GM12801 (cell line): ENCODE results near the gene NFIX.

Source experiments
- CTCF ChIP-seq: IDR thresholded peaks from one replicate; pipeline ENCODE4 v1.5.1; 2011; ENCODE audit warnings: control low read depth; ENCODE audit not compliant: insufficient read length; ENCODE audit errors: extremely low read depth

The NFIX gene

DNA sequence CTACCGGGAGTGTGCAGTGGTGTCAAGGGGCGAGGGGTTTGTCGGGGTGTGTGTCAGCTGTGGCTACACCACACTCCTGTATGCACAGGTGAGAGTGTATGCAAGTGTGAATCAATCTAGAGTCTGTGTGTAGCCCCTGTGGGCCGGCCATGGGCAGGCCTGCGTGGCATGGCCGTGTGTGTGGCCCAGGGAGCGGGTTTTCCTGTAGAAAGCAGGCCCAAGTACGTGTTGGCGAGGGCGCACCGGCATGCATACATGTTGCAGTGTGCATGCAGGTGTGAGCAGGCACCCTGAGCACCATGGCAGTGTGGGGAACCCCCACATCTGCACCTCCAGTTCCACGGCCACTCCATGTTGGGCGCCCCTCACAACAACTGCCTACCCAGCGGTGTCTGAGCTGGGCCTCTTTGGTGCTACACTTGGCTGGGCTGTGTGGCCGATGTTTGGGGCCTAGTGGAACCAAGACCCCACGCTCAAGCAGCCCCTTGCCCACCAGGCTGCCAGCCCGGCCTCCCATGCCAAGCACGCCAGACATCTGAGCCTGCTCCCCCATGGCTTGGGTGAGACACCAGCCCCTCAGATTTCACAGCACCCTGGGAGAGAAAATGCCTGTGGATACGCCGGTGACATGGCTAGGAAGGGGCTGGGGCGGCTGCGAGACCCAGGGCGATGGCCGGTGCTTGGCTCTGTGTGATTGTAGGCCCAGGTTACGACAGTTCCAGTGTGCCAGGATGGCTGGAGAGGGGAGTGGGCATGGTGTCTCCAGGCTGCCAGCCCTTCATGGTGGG, 2.1 kb downstream of the NFIX start:
- no peak for TF ChIP-seq CTCF

- no peak for TF ChIP-seq CTCF
Measured at GRCh38 chr19:12997967-12998940, 3.0 kb downstream of the NFIX start.

DNA sequence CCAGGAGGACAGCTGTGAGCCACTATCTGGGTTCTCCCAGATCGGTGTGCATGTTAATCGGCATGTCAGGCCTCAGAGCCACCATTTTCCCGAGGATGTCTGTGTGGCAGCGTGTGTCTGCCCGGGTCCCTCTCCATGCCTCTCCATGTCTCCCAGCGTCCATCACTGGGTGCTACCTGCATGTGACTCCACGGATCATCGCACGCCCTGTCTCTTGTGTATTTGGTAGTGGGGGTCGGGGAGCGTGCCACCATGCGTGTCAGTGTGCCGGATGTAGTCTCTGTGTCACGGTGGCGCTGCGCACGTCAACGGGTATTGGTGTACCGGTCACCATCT, 5.9 kb downstream of the NFIX start:
- no peak for TF ChIP-seq CTCF

GRCh38 chr19:13001502-13002165, 6.4 kb downstream of the NFIX start:
- TF ChIP-seq CTCF = no peak

GRCh38 chr19:13002166-13002898, 7.1 kb downstream of the NFIX start:
- TF ChIP-seq CTCF = no peak

GRCh38 chr19:13003081-13003480, 7.8 kb downstream of the NFIX start:
- no peak for TF ChIP-seq CTCF
